GM12878 (cell line): ENCODE measurements around the gene CNDP1. TPM values are rescaled to one million over a fixed set of nuclear protein-coding genes. Genes with fewer than 3 reads are reported as not detected.

ENCODE experiments used
- ASH2L ChIP-seq: fragments of 300-600, 200-600 bp; sonication (generic); IDR thresholded peaks from 2 replicates; pipeline ENCODE4 v1.6.1; 2017; ENCODE audit warnings: low read depth, mild to moderate bottlenecking, borderline replicate concordance
- BRCA1 ChIP-seq: IDR thresholded peaks from 2 replicates; pipeline ENCODE4 v1.6.1; 2011; ENCODE audit warnings: low read depth, low read length, improper control_type of control experiment
- EP300 ChIP-seq, 2 experiments: fragments of 150-350 bp in 1 of 2; IDR thresholded peaks; 2 replicates each; pipeline ENCODE4 v1.6.1; 2011 to 2012; ENCODE audit warnings: low read depth in 2 of 2, low read length in 2 of 2, borderline replicate concordance in 1 of 2, improper control_type of control experiment in 1 of 2, inconsistent platforms in 1 of 2; ENCODE audit not compliant: control insufficient read depth in 1 of 2
- GABPA ChIP-seq: IDR thresholded peaks from 2 replicates; pipeline ENCODE4 v1.6.1; 2014; ENCODE audit warnings: antibody characterized with exemption, low read depth, mild to moderate bottlenecking, inconsistent platforms
- HCFC1 ChIP-seq: fragments of 150-350 bp; IDR thresholded peaks from 2 replicates; pipeline ENCODE4 v1.6.1; 2014; ENCODE audit warnings: low read length
- HSF1 ChIP-seq: fragments of 150-350 bp; IDR thresholded peaks from 2 replicates; pipeline ENCODE4 v1.6.1; 2014; ENCODE audit warnings: mild to moderate bottlenecking, low read depth, low read length
- MYC ChIP-seq: IDR thresholded peaks from 2 replicates; pipeline ENCODE4 v1.6.1; 2011; ENCODE audit warnings: mild to moderate bottlenecking, low read length, moderate library complexity, inconsistent platforms; ENCODE audit not compliant: insufficient read depth, insufficient replicate concordance, insufficient read length, severe bottlenecking
- NFYB ChIP-seq: IDR thresholded peaks from 2 replicates; pipeline ENCODE4 v1.6.1; 2011; ENCODE audit warnings: low read depth, mild to moderate bottlenecking, low read length, improper control_type of control experiment, moderate library complexity; ENCODE audit not compliant: insufficient read depth
- PAX5 ChIP-seq: IDR thresholded peaks from 2 replicates; pipeline ENCODE4 v1.6.1; 2011; ENCODE audit warnings: low read depth, low read length, borderline replicate concordance
- POU2F2 ChIP-seq: IDR thresholded peaks from 3 replicates; pipeline ENCODE4 v1.6.1; 2011; ENCODE audit warnings: low read depth, mild to moderate bottlenecking, low read length, borderline replicate concordance
- RBBP5 ChIP-seq: fragments of 200-600 bp; sonication (generic); conservative IDR thresholded peaks from 2 replicates; pipeline ENCODE4 v1.6.1; 2016
- RCOR1 ChIP-seq: conservative IDR thresholded peaks from 2 replicates; pipeline ENCODE4 v1.6.1; 2012; ENCODE audit warnings: low read depth, low read length, improper control_type of control experiment
- RELA ChIP-seq: fragments of 450-650 bp; IDR thresholded peaks from 2 replicates; pipeline ENCODE4 v1.8.0; 2014; ENCODE audit warnings: borderline replicate concordance; ENCODE audit not compliant: partially characterized antibody
- TARDBP ChIP-seq: IDR thresholded peaks from 2 replicates; pipeline ENCODE4 v1.6.1; 2016; ENCODE audit warnings: borderline replicate concordance
- ZBTB4 ChIP-seq: fragments of 450-650 bp; formaldehyde crosslinking; IDR thresholded peaks from 2 replicates; pipeline ENCODE4 v1.4.0; 2022; ENCODE audit warnings: mild to moderate bottlenecking, moderate library complexity
- ZNF217 ChIP-seq: fragments of 450-650 bp; IDR thresholded peaks from 2 replicates; pipeline ENCODE4 v1.6.1; 2017; ENCODE audit warnings: antibody characterized with exemption, mild to moderate bottlenecking
- ZSCAN29 ChIP-seq: fragments of 450-650 bp; IDR thresholded peaks from 2 replicates; pipeline ENCODE4 v1.6.1; 2017; ENCODE audit warnings: mild to moderate bottlenecking, moderate library complexity
- polyA plus RNA-seq, 11 experiments: library from polyadenylated mRNA; depleted of rRNA in 4 of 11; unstranded in 6 of 11; stranded (reverse) in 5 of 11; fragments of >200 nt; fragmentation: Nextera tagmentation in 4 of 11; fragmentation: Illumina TruSeq in 1 of 11; extraction: Ambion mirVana in 4 of 11; extraction: Trizol in 1 of 11; gene quantifications; 1 replicate in 1 of 11; 2 replicates in 10 of 11; pipeline versions ENCODE4 v1.2.1 to v1.2.3, GENCODE V29; 2011 to 2016; ENCODE audit warnings: inconsistent platforms in 2 of 11, missing spikeins in 2 of 11, low read depth in 1 of 11
- total RNA-seq, 4 experiments: library from RNA; depleted of rRNA in 3 of 4; stranded (reverse); fragments of >200 nt in 3 of 4; fragmentation: Illumina TruSeq in 1 of 4; extraction: Trizol in 1 of 4; gene quantifications; 2 replicates each; pipeline versions ENCODE4 v1.2.1 to v1.2.3, GENCODE V29; 2013 to 2021
- TF ChIP-seq, protein P1 (sequence below): fragments of 450-650 bp; IDR thresholded peaks from 2 replicates; pipeline ENCODE4 v1.6.1; 2017; ENCODE audit warnings: mild to moderate bottlenecking, moderate library complexity

Gene CNDP1
- total and polyA plus RNA-seq, 10 of the 15 experiments (the other 5 are each of a cell fraction or from before 2014, with no cell fraction given) = 0.04 to 0.05 TPM; not detected in 8

- TF ChIP-seq, protein P1, sequence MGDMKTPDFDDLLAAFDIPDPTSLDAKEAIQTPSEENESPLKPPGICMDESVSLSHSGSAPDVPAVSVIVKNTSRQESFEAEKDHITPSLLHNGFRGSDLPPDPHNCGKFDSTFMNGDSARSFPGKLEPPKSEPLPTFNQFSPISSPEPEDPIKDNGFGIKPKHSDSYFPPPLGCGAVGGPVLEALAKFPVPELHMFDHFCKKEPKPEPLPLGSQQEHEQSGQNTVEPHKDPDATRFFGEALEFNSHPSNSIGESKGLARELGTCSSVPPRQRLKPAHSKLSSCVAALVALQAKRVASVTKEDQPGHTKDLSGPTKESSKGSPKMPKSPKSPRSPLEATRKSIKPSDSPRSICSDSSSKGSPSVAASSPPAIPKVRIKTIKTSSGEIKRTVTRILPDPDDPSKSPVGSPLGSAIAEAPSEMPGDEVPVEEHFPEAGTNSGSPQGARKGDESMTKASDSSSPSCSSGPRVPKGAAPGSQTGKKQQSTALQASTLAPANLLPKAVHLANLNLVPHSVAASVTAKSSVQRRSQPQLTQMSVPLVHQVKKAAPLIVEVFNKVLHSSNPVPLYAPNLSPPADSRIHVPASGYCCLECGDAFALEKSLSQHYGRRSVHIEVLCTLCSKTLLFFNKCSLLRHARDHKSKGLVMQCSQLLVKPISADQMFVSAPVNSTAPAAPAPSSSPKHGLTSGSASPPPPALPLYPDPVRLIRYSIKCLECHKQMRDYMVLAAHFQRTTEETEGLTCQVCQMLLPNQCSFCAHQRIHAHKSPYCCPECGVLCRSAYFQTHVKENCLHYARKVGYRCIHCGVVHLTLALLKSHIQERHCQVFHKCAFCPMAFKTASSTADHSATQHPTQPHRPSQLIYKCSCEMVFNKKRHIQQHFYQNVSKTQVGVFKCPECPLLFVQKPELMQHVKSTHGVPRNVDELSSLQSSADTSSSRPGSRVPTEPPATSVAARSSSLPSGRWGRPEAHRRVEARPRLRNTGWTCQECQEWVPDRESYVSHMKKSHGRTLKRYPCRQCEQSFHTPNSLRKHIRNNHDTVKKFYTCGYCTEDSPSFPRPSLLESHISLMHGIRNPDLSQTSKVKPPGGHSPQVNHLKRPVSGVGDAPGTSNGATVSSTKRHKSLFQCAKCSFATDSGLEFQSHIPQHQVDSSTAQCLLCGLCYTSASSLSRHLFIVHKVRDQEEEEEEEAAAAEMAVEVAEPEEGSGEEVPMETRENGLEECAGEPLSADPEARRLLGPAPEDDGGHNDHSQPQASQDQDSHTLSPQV = no peak
- TF ChIP-seq GABPA (peak; percentile 82), POU2F2 (0 out of 3 replicates have a peak, but pooled peaks have one; percentile 32), PAX5 (0 out of 2 replicates have a peak, but pooled peaks have one; percentile 52), RBBP5 (no peak), ZBTB4 (CRISPR knock-in tag) (0 out of 2 replicates have a peak, but pooled peaks have one; percentile 34), HCFC1 (no peak; the same call in 1 of the 2 replicates), BRCA1 (no peak), RELA (peak; percentile 13), HSF1 (no peak), ZSCAN29 (no peak), ASH2L (no peak), RCOR1 (0 out of 2 replicates have a peak, but pooled peaks have one; percentile 25), NFYB (peak; percentile 68; the same call in 1 of the 2 replicates), EP300 (IDR thresholded peaks at IDR 0.05; ENCODE audit: borderline replicate concordance in 1 of 2, control insufficient read depth in 1 of 2, low read depth in 2 of 2, low read length in 2 of 2) (no peak), ZNF217 (no peak), MYC (no peak), TARDBP (no peak)
Measured at GRCh38 chr18:74495581-74496507, 38.5 kb upstream of the CNDP1 start, which contains the start of gene CNDP2 (continued).
